Stomach (tissue), 4 donors: Measurements from ENCODE around the gene PPP1R37.

Source experiments
- EP300 ChIP-seq: sonication (generic); formaldehyde crosslinking; IDR thresholded peaks from one replicate; pipeline ENCODE4 v1.6.1; 2017; ENCODE audit warnings: antibody characterized with exemption
- POLR2A ChIP-seq, 4 donors: fragments of 450-650 bp; IDR thresholded peaks; one replicate each; pipeline ENCODE4 v1.6.1; 2016; ENCODE audit warnings: antibody characterized with exemption in 4 of 4, control low read depth in 2 of 4, mild to moderate bottlenecking in 1 of 4, moderate library complexity in 1 of 4
- TF ChIP-seq, protein P1 (sequence below), 7 experiments: fragments of 450-650 bp in 4 of 7; fragments of 200-600 bp in 3 of 7; sonication (generic) in 3 of 7; IDR thresholded peaks; one replicate each; pipeline ENCODE4 v1.5.1; 2016 to 2019; ENCODE audit warnings: antibody characterized with exemption in 7 of 7, control low read depth in 2 of 7, mild to moderate bottlenecking in 1 of 7

DNA sequence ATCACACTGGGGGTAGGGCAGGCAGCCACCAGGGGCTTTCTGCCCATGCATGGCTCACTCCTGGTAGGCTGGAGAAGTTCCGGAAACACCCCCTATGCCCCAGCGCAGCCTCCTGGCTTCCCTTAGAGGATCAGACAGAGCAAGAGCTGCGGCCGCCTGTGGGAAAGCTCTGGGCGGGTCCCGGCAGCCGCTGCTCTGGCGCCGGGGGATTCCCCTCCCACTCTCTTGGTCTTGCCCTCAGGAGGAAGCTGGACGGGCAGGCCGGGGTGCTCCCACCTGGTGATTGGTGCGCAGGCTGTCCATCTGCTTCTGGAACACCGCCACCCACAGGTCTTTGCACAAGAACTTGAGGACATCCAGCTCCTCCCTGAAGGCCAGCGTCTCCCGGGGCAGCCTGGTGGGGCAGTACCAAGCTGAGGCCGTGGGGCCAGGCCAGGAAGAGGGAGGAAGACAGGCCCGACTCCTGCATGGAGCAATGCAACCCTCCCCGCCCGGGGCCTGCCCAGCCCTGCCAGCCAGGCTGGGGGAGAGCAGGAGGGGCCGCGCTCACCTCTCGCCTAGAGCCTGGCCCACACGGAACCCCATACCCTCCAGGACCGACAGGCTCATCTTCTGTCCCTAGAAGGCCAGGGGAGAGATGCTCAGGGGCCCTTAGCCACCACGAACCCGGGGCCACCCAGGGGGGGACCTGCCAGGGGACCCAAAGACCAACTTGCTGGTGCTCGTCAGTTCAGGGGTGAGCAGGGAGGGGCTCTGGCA lies 71.8 kb downstream of the PPP1R37 start:
- no peak for TF ChIP-seq EP300
- TF ChIP-seq, protein P1, sequence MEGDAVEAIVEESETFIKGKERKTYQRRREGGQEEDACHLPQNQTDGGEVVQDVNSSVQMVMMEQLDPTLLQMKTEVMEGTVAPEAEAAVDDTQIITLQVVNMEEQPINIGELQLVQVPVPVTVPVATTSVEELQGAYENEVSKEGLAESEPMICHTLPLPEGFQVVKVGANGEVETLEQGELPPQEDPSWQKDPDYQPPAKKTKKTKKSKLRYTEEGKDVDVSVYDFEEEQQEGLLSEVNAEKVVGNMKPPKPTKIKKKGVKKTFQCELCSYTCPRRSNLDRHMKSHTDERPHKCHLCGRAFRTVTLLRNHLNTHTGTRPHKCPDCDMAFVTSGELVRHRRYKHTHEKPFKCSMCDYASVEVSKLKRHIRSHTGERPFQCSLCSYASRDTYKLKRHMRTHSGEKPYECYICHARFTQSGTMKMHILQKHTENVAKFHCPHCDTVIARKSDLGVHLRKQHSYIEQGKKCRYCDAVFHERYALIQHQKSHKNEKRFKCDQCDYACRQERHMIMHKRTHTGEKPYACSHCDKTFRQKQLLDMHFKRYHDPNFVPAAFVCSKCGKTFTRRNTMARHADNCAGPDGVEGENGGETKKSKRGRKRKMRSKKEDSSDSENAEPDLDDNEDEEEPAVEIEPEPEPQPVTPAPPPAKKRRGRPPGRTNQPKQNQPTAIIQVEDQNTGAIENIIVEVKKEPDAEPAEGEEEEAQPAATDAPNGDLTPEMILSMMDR (IDR thresholded peaks at IDR 0.05) = no peak
- TF ChIP-seq POLR2A (IDR thresholded peaks at IDR 0.05) = no peak
